GM21423 (cell line): Measurements from ENCODE around the gene ACOX3.

Experiments used
- ATAC-seq: cut with Tn5 transposase; IDR thresholded peaks from one replicate; pipeline ENCODE4 v1.9.1; 2021; ENCODE audit warnings: mild to moderate bottlenecking, moderate library complexity; ENCODE audit not compliant: unreplicated experiment

ACOX3 gene

GRCh38 chr4:8468746-8469535 is 28.4 kb upstream of the ACOX3 start:
- ATAC-seq, result peak; percentile 75

- ATAC-seq, result no peak
These were observed 26.5 kb upstream of the ACOX3 start for GRCh38 chr4:8467016-8467415.

GRCh38 chr4:8465615-8466611 is 25.4 kb upstream of the ACOX3 start:
- ATAC-seq, result no peak

GRCh38 chr4:8464381-8464780 is 23.9 kb upstream of the ACOX3 start:
- ATAC-seq, result no peak

GRCh38 chr4:8463811-8464210 is 23.3 kb upstream of the ACOX3 start:
- no peak for ATAC-seq

- no peak for ATAC-seq
These were observed 21.1 kb upstream of the ACOX3 start for GRCh38 chr4:8461616-8462015.

- no peak for ATAC-seq
These were observed 20.6 kb upstream of the ACOX3 start for GRCh38 chr4:8461086-8461485.

GRCh38 chr4:8459867-8460445 is 19.4 kb upstream of the ACOX3 start:
- no peak for ATAC-seq

- ATAC-seq, result no peak
These were observed 17.2 kb upstream of the ACOX3 start for GRCh38 chr4:8457646-8458252.

GRCh38 chr4:8453957-8454356 is 13.4 kb upstream of the ACOX3 start:
- ATAC-seq, result no peak

- ATAC-seq, result no peak
These were observed 11.1 kb upstream of the ACOX3 start for GRCh38 chr4:8451440-8452182.

GRCh38 chr4:8446122-8446521 is 5.6 kb upstream of the ACOX3 start:
- no peak for ATAC-seq

- ATAC-seq, result no peak
These were observed 3.3 kb upstream of the ACOX3 start for GRCh38 chr4:8443801-8444200.

- no peak for ATAC-seq
These were observed 2.3 kb upstream of the ACOX3 start for GRCh38 chr4:8442596-8443358.

GRCh38 chr4:8441499-8442091 is 1.1 kb upstream of the ACOX3 start:
- no peak for ATAC-seq

- peak; percentile 25 for ATAC-seq
These were observed 520 bp downstream of the ACOX3 start for GRCh38 chr4:8439914-8440491.

GRCh38 chr4:8439168-8439567 is 1.4 kb downstream of the ACOX3 start:
- no peak for ATAC-seq

GRCh38 chr4:8438743-8439142 is 1.8 kb downstream of the ACOX3 start:
- ATAC-seq, result no peak

- ATAC-seq, result no peak
These were observed 3.2 kb downstream of the ACOX3 start for GRCh38 chr4:8437281-8437680.
